ENCODE data around the gene ICA1. TPM values are rescaled to one million over a fixed set of nuclear protein-coding genes. Genes with fewer than 3 reads are reported as not detected.

Gene ICA1
- total RNA-seq, 1 donor from 2014 or later, result 43.2 TPM

GRCh38 chr7:8205031-8205387 is 57.0 kb downstream of the ICA1 start:
- DNase-seq (ENCODE audit: extremely low read depth, low read depth, low spot score), result no peak

DNA sequence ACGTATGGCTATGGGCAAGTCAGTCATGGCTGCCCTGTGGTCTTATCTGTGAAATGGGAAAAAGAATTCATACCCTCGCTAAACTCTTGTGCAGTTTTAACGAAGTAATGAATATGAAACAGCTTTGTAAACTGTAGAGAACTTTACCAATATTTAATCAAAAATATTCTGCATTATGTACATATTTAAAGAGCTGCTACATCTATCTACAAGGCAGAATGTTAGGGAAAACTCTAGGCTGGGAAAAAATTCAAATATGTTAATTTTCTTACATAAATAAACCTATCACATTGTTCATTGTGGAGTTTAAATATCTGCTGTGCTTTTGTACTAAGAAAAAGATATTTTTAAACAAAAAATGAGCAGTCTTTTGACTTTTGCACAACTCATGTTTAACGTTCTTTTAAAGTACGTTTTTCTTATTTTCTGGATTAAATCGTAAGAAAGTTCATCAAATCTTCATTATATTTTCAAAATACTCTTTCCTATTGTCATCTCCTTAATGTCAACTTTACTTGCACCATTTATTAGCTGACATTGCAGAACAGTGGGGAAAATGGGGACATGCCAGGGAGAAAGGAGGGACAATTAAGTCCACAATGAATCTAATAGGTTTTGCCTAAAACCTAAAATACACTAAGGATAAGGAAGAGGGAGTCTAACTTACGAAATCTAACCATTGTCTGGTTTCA is 57.5 kb downstream of the ICA1 start:
- no peak for DNase-seq (ENCODE audit: extremely low read depth, low read depth, low spot score)

GRCh38 chr7:8201846-8202441 is 60.0 kb downstream of the ICA1 start:
- no peak for DNase-seq (ENCODE audit: extremely low read depth, low read depth, low spot score)

GRCh38 chr7:8200717-8201116 is 61.2 kb downstream of the ICA1 start:
- no peak for DNase-seq (ENCODE audit: extremely low read depth, low read depth, low spot score)

DNA sequence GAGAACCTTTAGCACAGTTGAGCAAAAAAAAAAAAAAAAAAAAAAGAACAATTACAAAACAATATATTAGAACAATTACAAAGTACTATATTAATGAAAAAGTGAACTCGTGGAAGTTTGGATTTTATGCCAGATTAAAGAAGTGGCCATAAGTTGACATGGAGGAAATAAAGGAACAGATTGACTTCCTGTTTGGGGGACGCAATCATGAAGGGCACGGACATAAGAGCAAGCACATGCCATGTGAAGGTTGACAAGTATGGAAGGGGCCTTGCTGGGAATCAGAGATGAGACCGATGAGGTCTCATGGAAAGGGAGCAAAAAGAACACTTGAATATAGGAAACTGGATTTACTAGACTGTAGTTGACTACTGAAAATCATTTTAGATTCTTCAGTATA is 61.7 kb downstream of the ICA1 start:
- no peak for DNase-seq (ENCODE audit: extremely low read depth, low read depth, low spot score)

DNA sequence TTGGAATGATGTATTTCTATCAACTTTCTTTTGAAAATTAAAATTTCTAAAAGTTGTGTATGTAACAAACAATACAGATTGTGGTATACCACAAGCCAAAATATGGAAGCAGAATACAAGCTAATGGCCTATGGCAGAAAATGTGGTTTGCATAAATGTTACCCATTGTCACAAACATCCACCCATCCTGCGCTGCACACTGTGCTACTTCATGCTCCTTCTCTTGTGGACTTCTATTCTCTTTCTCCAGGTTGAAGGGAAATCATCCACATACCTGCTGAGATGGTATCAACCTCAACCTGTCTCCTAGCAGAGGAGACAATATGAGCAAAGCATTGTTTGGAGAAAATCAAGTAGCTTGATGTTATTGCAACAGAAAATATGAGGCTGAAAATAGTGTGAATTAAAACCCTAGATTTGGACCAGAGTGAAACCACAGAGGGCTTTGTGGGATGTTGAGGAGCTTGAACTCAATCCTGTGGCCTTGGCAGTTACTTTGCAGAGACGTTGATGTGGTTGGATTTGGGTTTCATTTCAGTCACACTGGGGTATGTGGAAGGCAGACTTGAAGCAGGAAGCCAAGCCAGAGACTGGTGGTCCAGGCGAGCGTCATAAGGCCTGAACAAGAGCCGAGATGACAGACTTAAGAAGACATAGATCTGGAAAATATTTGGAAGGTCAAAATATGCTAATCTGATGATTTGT is 63.8 kb downstream of the ICA1 start:
- no peak for DNase-seq (ENCODE audit: extremely low read depth, low read depth, low spot score)

GRCh38 chr7:8192897-8193296 is 69.1 kb downstream of the ICA1 start:
- DNase-seq (ENCODE audit: extremely low read depth, low read depth, low spot score), result no peak

DNA sequence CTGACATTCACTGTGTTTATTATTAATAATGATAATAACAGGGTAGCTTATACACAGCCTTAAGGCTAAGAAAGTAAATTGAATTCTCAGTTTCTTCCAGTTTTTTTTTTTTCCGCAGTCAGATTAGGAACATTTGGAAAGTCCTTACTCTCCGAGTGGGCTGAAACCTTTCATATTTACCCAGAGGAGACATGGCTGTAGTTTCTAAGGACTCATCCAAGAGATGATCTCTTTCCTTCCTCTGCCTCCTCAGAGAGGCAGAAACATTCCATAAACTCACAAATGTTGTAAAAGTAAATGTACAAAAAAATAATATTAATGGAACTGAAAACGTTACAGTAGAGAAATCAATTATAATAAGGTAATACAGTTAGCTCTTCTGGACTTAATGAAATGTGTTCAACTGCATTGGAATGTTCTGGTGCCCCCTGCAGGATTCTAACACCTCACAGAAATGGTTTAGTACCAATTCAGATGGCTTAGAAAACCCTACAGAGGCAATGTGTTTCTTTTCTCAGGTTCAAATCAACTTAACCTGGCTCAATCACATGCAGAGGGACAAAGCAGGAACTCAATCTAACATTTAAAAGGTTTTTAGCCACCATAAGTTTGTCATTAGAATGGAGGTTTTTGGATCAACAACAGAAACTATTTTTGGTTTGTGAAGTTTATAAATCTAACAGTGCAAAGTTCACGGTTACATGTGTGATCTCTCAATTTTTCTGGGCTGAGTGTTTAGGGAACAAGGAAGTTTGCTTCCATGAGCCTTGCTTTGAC is 71.7 kb downstream of the ICA1 start:
- peak; percentile 20 for DNase-seq (ENCODE audit: extremely low read depth, low read depth, low spot score)

DNA sequence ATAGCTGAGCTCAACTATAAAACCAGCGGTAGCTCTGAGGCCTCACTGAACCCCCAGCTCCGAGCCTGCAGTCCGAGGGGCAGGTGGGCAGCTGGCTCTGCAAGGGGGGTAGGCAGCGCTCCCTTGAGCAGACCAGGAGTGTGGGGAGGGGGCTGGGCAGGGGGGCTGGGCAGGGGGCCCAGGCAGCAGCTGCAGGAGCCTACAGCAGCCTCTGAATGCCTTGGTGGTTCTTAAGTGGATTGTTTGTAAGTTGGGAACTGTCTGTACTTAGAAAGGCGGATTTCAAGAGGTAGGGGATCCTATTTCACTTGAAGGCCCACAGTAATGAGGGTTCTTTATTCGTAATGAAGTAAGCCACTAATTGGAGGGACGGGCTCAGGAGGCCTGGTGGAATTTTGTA is 72.3 kb downstream of the ICA1 start:
- no peak for DNase-seq (ENCODE audit: extremely low read depth, low read depth, low spot score)

GRCh38 chr7:8185926-8186683 is 75.9 kb downstream of the ICA1 start:
- DNase-seq (ENCODE audit: extremely low read depth, low read depth, low spot score), result no peak

DNA sequence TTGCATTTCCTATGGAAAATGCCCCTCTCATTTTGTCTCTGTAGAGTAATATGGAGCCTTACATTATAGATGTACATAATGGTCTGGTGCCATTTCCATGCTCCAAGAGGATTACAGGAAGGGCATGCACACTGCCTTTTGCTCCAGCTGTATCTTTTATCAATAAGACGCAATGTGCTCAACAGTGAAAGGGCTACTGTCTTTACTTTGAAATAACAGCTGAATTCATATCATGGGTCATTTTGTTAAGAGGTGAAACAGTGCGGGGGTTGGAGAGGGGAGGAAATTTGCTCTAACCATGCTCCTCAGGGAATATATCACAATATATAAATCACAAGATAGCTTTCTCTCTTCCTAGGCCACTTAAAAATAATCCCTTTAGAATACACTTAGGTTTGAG is 77.7 kb downstream of the ICA1 start:
- DNase-seq (ENCODE audit: extremely low read depth, low read depth, low spot score), result no peak

GRCh38 chr7:8179486-8179885 is 82.5 kb downstream of the ICA1 start:
- DNase-seq (ENCODE audit: extremely low read depth, low read depth, low spot score), result no peak

GRCh38 chr7:8178353-8178752 is 83.6 kb downstream of the ICA1 start:
- no peak for DNase-seq (ENCODE audit: extremely low read depth, low read depth, low spot score)

DNA sequence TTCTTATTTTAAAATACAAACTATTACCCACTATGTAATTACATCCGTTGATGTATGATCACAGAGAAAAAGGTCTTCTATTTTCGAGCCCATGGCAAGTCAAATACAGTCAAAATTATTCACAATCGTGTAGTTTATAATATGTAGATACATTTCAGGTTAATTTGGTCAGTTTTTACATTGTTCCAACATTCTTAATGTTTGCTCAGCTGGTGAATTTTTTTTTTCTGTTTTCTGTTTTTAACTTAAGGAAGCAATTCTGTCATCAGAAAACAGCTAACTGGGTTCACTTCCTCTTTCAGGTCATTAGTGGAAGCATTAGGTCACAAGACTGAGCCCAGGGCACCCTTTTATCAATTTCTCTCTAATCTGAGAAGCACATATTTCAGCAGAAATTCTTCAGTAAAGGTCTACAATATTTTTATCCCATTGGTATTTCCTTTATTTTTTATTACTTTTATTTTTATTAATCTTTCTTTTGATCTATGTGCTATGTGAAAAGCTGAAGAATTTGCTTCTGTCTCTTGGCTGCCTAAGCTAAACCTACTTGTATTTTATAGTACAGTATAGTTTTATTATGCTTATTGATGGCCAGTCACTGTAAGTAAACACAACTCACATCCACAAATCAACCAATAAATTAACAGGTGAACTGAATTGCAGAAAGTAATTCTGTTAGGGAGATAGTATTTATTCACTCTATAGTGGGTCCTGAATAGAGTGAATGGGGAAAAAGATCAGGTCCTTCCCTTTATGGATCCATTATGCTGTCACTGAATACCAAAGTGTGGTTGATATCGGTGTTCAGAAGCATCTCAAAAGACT is 84.6 kb downstream of the ICA1 start:
- peak; percentile 20 for DNase-seq (ENCODE audit: extremely low read depth, low read depth, low spot score)

DNA sequence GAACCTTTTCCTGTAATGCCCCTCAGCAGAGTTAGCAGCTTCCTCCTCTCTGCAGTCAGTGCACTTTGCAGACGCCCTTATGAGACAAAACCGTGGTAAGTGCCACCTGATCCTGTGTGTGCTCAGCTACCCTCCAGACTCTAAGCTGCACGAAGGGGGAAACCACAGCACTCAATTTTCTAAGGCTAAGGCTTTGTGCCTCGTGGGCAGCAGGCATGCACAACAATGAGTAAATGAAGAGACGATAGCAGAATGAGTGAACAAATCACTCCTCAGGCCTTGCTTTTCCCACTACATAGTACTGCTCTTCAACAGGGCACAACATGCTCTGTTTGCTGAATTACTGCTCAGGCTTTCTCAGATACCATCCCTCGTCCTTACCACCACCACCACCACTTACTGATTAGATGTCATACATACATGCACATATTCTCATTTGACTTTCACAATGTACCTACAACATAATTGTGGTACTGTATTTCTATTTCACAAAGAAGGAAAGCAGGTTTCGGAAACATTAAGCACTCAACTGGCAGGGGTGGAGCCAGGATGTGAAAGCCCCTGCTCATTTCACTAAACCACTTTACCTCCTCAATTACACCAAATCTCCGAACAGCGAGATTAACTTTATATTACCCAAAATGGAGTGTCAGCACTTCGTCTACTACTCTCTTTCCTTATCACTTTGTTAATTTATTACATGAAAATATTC is 85.4 kb downstream of the ICA1 start:
- DNase-seq (ENCODE audit: extremely low read depth, low read depth, low spot score), result no peak

GRCh38 chr7:8175929-8176369 is 86.0 kb downstream of the ICA1 start:
- no peak for DNase-seq (ENCODE audit: extremely low read depth, low read depth, low spot score)

DNA sequence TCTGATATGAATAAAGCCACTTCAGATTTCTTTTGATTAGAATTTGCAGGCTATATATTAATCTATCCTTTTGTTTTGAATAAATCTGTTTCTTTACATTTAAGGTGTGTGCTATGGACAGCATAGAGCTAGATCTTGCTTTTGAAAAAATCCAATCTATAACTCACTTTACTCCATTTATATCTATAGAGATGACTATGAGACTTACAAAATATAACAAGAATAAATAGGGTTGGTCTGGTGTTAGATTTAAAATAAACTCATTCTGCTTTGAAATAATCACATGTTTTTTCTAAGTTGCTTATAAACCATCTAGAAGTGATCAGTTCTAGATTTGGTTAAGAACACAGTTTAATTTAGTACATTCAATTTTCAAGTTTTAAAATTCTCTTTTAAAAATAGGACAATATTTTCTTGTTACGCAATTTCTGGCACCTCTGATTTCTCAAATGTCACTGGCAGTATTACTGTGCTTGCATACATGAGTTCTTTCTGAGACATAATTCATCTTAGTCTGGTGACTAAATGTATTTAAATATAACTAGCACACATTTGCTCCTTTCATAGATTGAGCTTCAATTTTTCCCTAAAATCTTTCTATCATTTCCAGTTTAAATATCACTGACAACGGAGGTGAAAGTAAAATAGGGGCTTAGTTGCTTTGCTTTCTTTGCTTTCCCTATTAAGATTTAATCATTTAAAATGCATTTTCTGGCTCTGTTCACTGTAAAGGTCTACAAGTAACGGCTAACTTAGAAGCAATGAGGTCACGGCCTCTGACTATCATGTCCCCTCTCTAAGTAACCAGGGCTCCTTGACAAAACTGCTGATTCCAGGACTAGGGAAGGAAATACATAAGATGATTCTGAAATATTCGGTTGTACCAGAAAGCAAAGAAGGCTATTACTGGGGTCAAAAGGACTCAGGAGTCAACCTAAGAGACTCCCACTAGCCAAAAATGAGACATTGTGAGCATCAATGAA is 89.3 kb downstream of the ICA1 start:
- no peak for DNase-seq (ENCODE audit: extremely low read depth, low read depth, low spot score)

DNA sequence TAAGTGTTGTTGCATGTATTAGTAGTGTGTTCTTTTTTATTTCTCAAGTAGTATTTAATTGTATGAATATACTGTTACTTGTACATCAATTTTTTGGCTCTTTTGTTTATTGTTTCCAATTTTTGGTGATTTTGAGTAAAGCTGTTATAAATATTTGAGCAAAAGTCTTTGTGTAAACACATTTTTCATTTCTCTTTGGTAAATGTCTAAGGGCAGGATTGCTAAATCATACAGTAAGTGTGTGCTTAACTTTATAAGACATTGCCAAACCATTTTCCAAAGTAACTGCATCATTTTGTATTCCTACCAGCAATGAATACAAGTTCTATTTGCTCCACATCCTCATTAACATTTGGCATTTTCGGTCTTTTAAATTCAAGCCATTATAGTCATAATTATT is 92.8 kb downstream of the ICA1 start:
- DNase-seq (ENCODE audit: extremely low read depth, low read depth, low spot score), result no peak

All from glomerular endothelial cell (primary cell).